ENCODE measurements around the gene ADAM12. TPM values are rescaled to one million over a fixed set of nuclear protein-coding genes. Genes with fewer than 3 reads are reported as not detected.

The ADAM12 gene
- polyA plus RNA-seq, 1 of the 3 experiments (the other 2 are of a cell fraction): 25.0 TPM

GRCh38 chr10:126350216-126350992, 37.9 kb downstream of the ADAM12 start (continued):
- TF ChIP-seq FOXJ3 (CRISPR knock-in tag; IDR thresholded peaks at IDR 0.05) (no peak), TEAD4 (IDR thresholded peaks at IDR 0.05; ENCODE audit: borderline replicate concordance, insufficient read depth) (peak; percentile 91), RCOR1 (IDR thresholded peaks at IDR 0.05; ENCODE audit: low read length) (peak; percentile 63), PBX3 (IDR thresholded peaks at IDR 0.05) (peak; percentile 95), USF2 (IDR thresholded peaks at IDR 0.05; ENCODE audit: borderline replicate concordance, low read depth, low read length) (no peak), ELF1 (IDR thresholded peaks at IDR 0.05) (peak; percentile 29; the same call in 1 of the 2 replicates), TAF1 (IDR thresholded peaks at IDR 0.05; ENCODE audit: borderline replicate concordance, low read depth, low read length) (no peak), FOSL2 (IDR thresholded peaks at IDR 0.05; ENCODE audit: borderline replicate concordance, low read depth) (peak; percentile 90), MAX (IDR thresholded peaks at IDR 0.05; ENCODE audit: low read depth) (peak; percentile 76), CHD2 (IDR thresholded peaks at IDR 0.05; ENCODE audit: low read length, partially characterized antibody) (no peak)

- Histone ChIP-seq H3K9me3 (peaks cover 4% of the 10 kb centered on the region; the same call in 1 of the 2 replicates), H3K9ac (peak overlapping the region; percentile 46; the same call in 1 of the 2 replicates), H2AFZ (ENCODE audit: low read depth) (no peak overlapping the region), H3K4me1 (ENCODE audit: control insufficient read depth in 1 of 2, insufficient read depth in 2 of 2, low read depth in 1 of 2, low read length in 1 of 2) (peaks cover 13 to 16% of the 10 kb centered on the region in 2 experiments; a peak in 3 of 4 replicates), H3K79me2 (ENCODE audit: insufficient read depth) (no peaks in the 10 kb centered on the region), H4K20me1 (ENCODE audit: insufficient read depth) (no peaks in the 10 kb centered on the region), H3F3A (replicated peaks; ENCODE audit: insufficient read depth) (no peaks in the 10 kb centered on the region), H3K27me3 (ENCODE audit: insufficient read depth) (no peaks in the 10 kb centered on the region), H3K4me2 (no peak overlapping the region), H3K27ac (ENCODE audit: low read depth in 2 of 2, low read length in 1 of 2) (peak overlapping the region in 1 of 2 experiments; percentile 73; a peak in 2 of 4 replicates), H3K36me3 (replicated peaks in 1 of 2; ENCODE audit: control insufficient read depth in 1 of 2, insufficient read depth in 2 of 2, low read length in 1 of 2) (peaks cover 4% of the 10 kb centered on the region in 2 experiments), H3K4me3 (ENCODE audit: low read depth in 2 of 2, low read length in 1 of 2) (no peak overlapping the region), H3K9me2 (no peaks in the 10 kb centered on the region)
- no peak for TF ChIP-seq TCF12 (IDR thresholded peaks at IDR 0.05)
- no peak for TF ChIP-seq GATA2 (CRISPR knock-in tag; IDR thresholded peaks at IDR 0.05)
- TF ChIP-seq FOXM1 (IDR thresholded peaks at IDR 0.05; ENCODE audit: low read depth): no peak
- TF ChIP-seq SIN3A (IDR thresholded peaks at IDR 0.05; ENCODE audit: borderline replicate concordance, low read depth, low read length): no peak
- TF ChIP-seq IRF3 (IDR thresholded peaks at IDR 0.05; ENCODE audit: low read depth, low read length): no peak
- TF ChIP-seq RFX5 (IDR thresholded peaks at IDR 0.05; ENCODE audit: low read length): no peak
- no peak for TF ChIP-seq JUND (IDR thresholded peaks at IDR 0.05)
- no peak for TF ChIP-seq POLR2AphosphoS5 (IDR thresholded peaks at IDR 0.05; ENCODE audit: low read depth, low read length)
- TF ChIP-seq SMC3 (IDR thresholded peaks at IDR 0.05; ENCODE audit: low read depth, low read length): no peak
- TF ChIP-seq USF2 (IDR thresholded peaks at IDR 0.05; ENCODE audit: borderline replicate concordance, low read depth, low read length): no peak
- CTCF ChIA-PET: no interaction called here
- no peak for DNase-seq
- POLR2A ChIA-PET: no interaction called here
- 91% methylated on average over 5 of the region's 5 CpGs for WGBS (ENCODE audit: low lambda C conversion rate)
Observed at GRCh38 chr10:126349676-126350075, 38.6 kb downstream of the ADAM12 start.

Data from SK-N-SH (cell line).